Mucosa of stomach (tissue), 1 donor: ENCODE data around the gene RAB27A.

ENCODE experiments used
- H3K27me3 ChIP-seq: one replicate; pipeline ENCODE4 v1.7.0; 2013; ENCODE audit warnings: mild to moderate bottlenecking, low read length; ENCODE audit not compliant: control insufficient read depth, insufficient read depth
- H3K36me3 ChIP-seq: one replicate; pipeline ENCODE4 v1.7.0; 2013; ENCODE audit warnings: low read length; ENCODE audit not compliant: control insufficient read depth, insufficient read depth
- H3K4me1 ChIP-seq: one replicate; pipeline ENCODE4 v1.7.0; 2013; ENCODE audit warnings: mild to moderate bottlenecking, low read length; ENCODE audit not compliant: control insufficient read depth, insufficient read depth
- H3K4me3 ChIP-seq: one replicate; pipeline ENCODE4 v1.7.0; 2013; ENCODE audit warnings: low read length
- H3K9ac ChIP-seq: one replicate; pipeline ENCODE4 v1.7.0; 2013; ENCODE audit warnings: mild to moderate bottlenecking, low read length, moderate library complexity
- H3K9me3 ChIP-seq: one replicate; pipeline ENCODE4 v1.7.0; 2013; ENCODE audit warnings: mild to moderate bottlenecking, low read length, moderate library complexity; ENCODE audit not compliant: control insufficient read depth
- donor health status: Pancreatic carcinoma.

Gene RAB27A

DNA sequence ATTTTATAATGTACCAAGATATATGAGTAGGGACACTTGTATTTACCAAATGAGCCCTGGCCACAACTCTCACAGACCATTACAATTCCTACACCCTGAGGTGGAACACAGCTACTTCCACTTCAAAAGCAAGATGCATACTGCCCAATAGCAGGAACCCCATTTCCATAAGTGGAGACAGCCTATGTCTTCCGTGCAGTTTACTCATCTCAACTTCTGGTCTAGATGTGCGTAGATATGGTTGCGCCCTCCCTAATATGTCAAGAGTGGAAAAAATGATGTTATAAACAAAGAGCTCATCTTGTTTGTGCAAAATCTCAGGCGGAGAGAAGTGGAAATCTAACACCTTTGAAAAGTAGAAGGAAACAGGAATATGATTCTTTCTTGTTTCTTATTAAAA is 44.6 kb downstream of the RAB27A start:
- H3K9ac ChIP-seq = no peak overlapping the region
- H3K9me3 ChIP-seq = no peaks in the 10 kb centered on the region
- no peaks in the 10 kb centered on the region for H3K36me3 ChIP-seq
- H3K4me1 ChIP-seq = peaks cover 53% of the 10 kb centered on the region
- H3K27me3 ChIP-seq = no peaks in the 10 kb centered on the region
- no peak overlapping the region for H3K4me3 ChIP-seq

DNA sequence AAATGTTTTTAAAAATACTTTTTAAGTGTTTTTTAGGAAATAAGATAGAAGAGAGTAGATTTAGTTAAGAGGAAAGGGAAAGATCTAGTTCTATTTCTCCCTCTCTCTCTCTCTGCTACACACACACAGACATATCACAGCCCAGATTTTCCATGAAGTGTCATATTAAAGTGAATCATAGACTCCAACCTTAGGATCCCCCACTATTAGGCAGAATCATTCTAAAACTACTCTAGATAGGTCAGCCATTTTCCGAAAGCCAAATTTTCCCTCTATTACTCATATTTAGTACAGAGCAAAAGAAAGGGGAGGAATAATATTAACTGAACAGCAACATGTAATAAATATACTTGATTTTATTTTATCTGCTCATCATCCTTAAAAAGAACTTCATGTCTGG is 47.7 kb downstream of the RAB27A start:
- H3K4me1 ChIP-seq = peaks cover 60% of the 10 kb centered on the region

DNA sequence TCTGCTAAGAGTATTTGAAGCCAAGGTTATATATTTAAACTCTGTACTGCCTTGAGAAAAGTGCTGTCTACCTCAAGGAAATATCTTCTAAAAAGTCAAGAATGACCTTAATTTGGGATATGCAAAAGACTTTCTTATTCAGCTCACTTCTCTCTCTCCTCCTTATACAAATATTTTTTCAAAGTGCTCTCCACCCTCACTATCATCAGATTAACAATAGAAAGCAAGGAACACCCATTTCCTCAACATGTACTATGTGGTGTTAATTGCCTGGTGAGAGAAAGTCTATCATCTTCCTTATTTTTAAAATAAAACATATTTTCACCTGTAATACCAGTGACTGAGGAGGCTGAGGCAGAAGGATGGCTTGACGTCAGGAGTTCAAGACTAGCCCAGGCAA is 48.4 kb downstream of the RAB27A start:
- Histone ChIP-seq H3K9me3 (no peaks in the 10 kb centered on the region), H3K4me1 (peaks cover 60% of the 10 kb centered on the region)

More for the DNA sequence above, 47.7 kb downstream of the RAB27A start:
- H3K9ac ChIP-seq = peak overlapping the region; percentile 27
- no peaks in the 10 kb centered on the region for H3K9me3 ChIP-seq
- no peak overlapping the region for H3K4me3 ChIP-seq
- no peaks in the 10 kb centered on the region for H3K27me3 ChIP-seq
- H3K36me3 ChIP-seq = no peaks in the 10 kb centered on the region

DNA sequence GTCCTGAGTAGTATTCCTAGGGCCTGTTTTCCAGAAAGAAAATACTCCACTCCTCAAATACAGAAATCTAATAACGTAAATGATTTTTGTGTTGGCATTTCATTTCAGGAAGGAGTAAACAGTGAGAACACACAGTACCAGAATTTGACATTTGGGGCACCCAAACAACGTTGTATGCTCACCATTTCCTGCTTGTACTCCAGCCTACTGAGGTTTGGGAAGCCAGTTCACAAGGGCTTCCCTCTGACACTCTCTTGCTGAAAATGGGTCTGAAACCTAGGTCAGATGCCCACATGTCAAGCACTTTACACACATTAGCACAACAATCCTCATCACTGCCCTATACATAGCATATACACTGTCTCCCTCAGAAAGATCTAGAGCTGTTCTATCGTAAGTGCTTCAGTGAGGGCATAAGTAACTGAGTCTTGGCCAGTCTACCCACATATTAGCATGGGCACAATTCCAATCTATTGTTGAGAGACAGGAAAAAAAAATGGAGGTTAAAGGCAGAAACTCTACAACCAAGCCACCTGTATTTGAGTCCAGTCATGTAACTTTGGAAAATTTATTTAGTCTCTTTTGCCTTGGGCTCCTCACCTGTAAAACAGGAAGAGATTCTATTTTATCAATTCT is 49.4 kb downstream of the RAB27A start:
- Histone ChIP-seq H3K9me3 (no peaks in the 10 kb centered on the region), H3K9ac (no peak overlapping the region), H3K4me3 (no peak overlapping the region), H3K4me1 (peaks cover 60% of the 10 kb centered on the region), H3K27me3 (no peaks in the 10 kb centered on the region), H3K36me3 (no peaks in the 10 kb centered on the region)

More for the DNA sequence above, 48.4 kb downstream of the RAB27A start:
- no peaks in the 10 kb centered on the region for H3K36me3 ChIP-seq
- H3K9ac ChIP-seq = no peak overlapping the region
- H3K4me3 ChIP-seq = no peak overlapping the region
- H3K27me3 ChIP-seq = no peaks in the 10 kb centered on the region

DNA sequence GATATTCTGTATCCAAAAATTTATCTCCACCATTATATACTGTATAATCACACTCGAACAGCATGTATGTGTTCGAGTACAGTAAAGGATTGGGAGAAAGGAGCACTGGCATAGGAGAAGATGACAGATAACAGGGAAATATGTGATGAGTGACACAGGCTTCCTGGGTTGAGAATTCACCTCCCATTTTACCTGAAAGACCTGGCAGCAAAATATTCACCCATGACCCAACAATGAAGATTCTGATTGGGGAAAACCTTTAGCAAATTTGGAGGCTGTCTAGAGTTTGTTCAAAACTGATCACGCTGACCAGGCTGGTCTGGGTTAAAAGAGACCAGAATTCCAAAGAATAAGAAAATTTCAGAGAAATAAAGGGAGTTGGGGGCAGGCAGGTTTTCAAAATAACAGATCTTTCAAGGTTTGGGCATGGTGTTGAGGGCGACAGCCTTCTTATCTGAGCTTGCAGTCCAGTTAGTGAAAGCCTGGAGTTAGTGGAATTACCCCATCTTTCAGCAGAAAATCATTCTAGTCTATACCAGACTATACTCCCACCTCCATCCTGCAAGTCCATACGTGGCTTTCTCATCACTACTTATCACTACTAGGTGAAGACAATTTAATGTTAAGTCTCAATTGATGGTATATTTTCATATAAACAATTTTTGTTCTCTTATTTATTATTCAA is 50.0 kb downstream of the RAB27A start:
- H3K36me3 ChIP-seq = no peaks in the 10 kb centered on the region
- H3K9ac ChIP-seq = no peak overlapping the region
- no peak overlapping the region for H3K4me3 ChIP-seq
- no peaks in the 10 kb centered on the region for H3K9me3 ChIP-seq
- H3K27me3 ChIP-seq = no peaks in the 10 kb centered on the region
- peaks cover 54% of the 10 kb centered on the region for H3K4me1 ChIP-seq

DNA sequence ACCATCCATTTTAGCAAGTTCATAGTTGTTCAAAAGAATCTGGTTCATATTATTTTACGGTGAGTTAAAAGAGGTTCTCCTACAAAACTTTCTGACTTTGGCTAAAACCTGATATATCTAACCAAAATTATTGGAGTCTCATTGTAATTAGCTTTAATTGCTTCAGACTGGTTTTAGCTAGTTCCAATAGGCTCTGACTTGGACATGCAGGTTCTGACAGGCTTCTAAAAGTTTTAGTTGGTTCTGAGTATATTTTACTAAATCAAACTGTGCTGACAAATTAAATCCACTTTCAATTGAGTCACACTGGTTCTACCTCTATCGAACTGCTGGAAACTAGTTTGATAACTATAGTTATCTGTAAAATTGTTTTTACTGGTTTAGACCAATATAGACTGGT is 50.7 kb downstream of the RAB27A start:
- no peaks in the 10 kb centered on the region for H3K9me3 ChIP-seq
- no peak overlapping the region for H3K9ac ChIP-seq
- no peaks in the 10 kb centered on the region for H3K27me3 ChIP-seq
- no peaks in the 10 kb centered on the region for H3K36me3 ChIP-seq
- H3K4me3 ChIP-seq = no peak overlapping the region
- peaks cover 50% of the 10 kb centered on the region for H3K4me1 ChIP-seq

DNA sequence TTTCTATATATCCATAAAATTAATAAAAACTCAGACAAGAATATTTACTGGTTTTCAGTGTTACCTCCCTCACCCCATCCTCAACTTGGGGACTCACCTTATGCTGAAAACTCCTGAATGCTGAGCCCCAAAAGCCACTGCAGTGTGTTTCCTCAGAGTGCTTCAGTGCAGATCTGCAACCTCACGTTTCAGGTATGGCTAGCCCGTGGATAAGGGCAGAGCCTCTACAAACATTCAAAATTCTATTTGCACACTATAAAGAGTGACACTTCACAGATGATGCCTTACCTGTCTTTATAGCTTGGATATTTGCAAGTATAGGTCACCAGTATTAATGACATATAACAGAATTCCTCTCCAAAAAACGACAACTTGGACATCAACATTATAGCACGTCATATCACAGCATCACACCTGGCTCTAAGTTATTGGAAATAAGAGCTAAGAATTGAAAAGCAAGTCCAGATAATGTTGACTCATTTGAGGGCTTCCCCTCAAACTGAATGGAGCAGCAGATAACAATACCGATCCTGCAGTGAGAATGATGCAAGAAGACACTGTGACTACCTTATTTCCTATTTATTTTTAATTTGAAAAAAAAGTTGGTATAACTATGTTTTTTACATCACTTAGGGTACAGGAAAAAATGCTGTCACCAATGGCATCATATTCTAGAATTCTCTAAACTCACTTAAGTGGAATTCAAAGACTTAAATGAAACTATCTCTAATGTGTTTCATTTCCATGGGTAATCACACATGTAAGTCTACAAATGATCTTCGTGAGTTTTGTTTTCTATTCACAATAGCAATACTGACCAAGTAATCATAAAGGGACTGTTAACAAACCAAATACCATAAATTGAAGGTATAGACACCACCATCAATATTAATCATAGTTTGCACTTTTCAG is 52.1 kb downstream of the RAB27A start:
- Histone ChIP-seq H3K9ac (peak overlapping the region; percentile 33), H3K36me3 (no peaks in the 10 kb centered on the region), H3K27me3 (no peaks in the 10 kb centered on the region), H3K4me3 (peak overlapping the region; percentile 3), H3K4me1 (peaks cover 42% of the 10 kb centered on the region), H3K9me3 (no peaks in the 10 kb centered on the region)

DNA sequence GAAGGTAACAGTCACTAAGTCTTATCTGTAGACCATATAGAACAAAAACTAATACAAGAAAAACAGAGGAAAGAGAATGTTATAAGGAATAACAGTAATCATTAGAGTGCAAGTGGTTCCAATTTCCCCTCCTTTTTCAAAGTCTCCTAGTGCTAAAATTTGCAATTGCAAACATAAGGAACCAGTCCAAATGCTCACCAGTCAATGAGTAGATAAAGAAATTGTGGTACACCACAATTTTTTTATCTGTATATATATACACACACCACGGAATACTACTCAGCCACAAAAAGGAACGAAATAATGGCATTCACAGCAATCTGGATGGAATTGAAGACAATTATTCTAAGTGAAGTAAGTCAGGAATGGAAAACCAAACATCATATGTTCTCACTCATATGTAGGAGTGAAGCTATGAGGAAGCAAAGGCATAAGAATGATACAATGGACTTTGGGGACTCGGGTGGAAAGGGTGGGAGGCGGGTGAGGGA is 54.0 kb downstream of the RAB27A start:
- H3K9ac ChIP-seq = peak overlapping the region; percentile 33
- H3K27me3 ChIP-seq = no peaks in the 10 kb centered on the region
- peaks cover 49% of the 10 kb centered on the region for H3K4me1 ChIP-seq
- H3K36me3 ChIP-seq = no peaks in the 10 kb centered on the region
- H3K4me3 ChIP-seq = no peak overlapping the region
- no peaks in the 10 kb centered on the region for H3K9me3 ChIP-seq

DNA sequence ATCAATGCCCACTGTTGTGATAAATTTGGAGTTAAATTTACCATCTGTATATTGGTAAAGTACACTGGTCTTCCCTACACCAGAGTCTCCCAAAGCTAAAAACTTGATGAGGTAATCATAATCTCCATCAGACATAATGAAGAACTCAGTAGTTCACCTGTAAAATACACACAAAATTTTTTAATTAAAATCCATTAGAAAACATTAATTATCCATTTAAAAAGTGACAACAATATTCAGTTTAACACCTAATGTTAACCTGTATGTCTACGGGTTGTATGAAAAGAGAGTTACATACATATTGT is 54.9 kb downstream of the RAB27A start:
- Histone ChIP-seq H3K9ac (no peak overlapping the region), H3K27me3 (no peaks in the 10 kb centered on the region), H3K4me3 (no peak overlapping the region), H3K9me3 (no peaks in the 10 kb centered on the region), H3K36me3 (no peaks in the 10 kb centered on the region), H3K4me1 (peaks cover 47% of the 10 kb centered on the region)

DNA sequence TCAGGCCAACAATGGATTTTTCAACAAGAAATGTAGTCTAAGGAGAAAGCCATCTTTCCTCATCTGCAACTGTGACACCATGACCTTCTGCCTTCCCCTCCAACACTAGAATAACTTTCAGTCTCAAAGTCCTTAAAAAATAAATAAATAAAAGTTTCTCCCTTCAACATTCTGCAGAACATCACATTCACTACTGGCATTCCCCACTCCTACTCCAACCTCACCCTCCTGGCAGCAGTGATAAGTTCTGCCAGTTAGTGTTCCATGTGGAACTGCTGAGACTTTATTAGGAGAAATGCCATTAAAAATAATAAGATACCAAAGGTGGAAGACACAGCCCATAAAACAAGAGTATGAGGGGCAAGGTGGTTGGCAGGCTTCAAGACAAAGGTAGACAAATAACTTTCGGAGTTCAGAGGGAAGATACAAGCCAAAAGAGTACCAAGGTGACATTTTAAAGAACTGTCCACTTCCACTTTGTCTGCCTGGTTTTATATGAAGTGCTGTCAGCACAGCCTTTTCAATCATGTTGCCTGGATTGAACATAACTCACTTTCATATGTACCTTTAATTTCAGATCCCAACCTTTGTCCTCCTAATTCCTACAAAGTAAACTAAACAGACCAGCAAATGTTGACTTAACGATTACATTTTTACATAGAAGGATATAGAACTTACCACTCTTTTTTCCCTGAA is 55.4 kb downstream of the RAB27A start:
- Histone ChIP-seq H3K27me3 (no peaks in the 10 kb centered on the region), H3K9me3 (no peaks in the 10 kb centered on the region), H3K9ac (no peak overlapping the region), H3K4me1 (peaks cover 44% of the 10 kb centered on the region), H3K4me3 (no peak overlapping the region), H3K36me3 (no peaks in the 10 kb centered on the region)

DNA sequence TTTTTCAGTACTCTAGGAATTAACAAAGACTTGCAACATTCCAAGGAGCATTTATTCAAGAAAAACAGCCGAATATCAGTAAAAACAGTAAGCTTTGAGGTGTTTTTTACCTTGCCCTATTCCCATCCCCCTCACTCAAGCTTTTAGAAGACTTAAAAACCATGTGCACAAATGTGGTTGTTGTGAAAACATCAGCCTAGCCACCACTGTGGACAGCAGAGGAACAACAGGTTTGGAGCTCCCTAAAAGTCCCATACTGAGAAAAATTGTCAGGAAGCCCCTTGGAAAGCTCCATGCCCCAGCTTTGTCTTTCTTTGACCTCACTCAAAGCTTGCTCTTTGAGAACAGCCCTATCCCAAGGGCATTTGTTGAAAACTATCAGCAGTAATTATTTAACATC is 58.2 kb downstream of the RAB27A start:
- no peaks in the 10 kb centered on the region for H3K36me3 ChIP-seq
- peaks cover 33% of the 10 kb centered on the region for H3K4me1 ChIP-seq
- H3K9ac ChIP-seq = no peak overlapping the region
- H3K27me3 ChIP-seq = no peaks in the 10 kb centered on the region
- no peak overlapping the region for H3K4me3 ChIP-seq
- no peaks in the 10 kb centered on the region for H3K9me3 ChIP-seq
